Measurements from ENCODE around the gene RELN.

Gene RELN

GRCh38 chr7:103593691-103594090, 395.8 kb downstream of the RELN start:
- H3K4me3 ChIP-seq (ENCODE audit: low read depth, low read length): no peak overlapping the region

- H3K4me3 ChIP-seq (ENCODE audit: low read depth, low read length): no peak overlapping the region
Measured at GRCh38 chr7:103592844-103593243, 396.6 kb downstream of the RELN start.

- no peak overlapping the region for H3K4me3 ChIP-seq (ENCODE audit: low read depth, low read length)
Measured at GRCh38 chr7:103592187-103592586, 397.3 kb downstream of the RELN start.

- no peak overlapping the region for H3K4me3 ChIP-seq (ENCODE audit: low read depth, low read length)
Measured at GRCh38 chr7:103580031-103580430, 409.4 kb downstream of the RELN start.

- no peak overlapping the region for H3K4me3 ChIP-seq (ENCODE audit: low read depth, low read length)
Measured at GRCh38 chr7:103577059-103577458, 412.4 kb downstream of the RELN start.

- H3K4me3 ChIP-seq (ENCODE audit: low read depth, low read length): no peak overlapping the region
Measured at GRCh38 chr7:103576641-103577040, 412.8 kb downstream of the RELN start.

- no peak overlapping the region for H3K4me3 ChIP-seq (ENCODE audit: low read depth, low read length)
Measured at GRCh38 chr7:103574576-103574975, 414.9 kb downstream of the RELN start.

- H3K4me3 ChIP-seq (ENCODE audit: low read depth, low read length): no peak overlapping the region
Measured at GRCh38 chr7:103573479-103574058, 415.9 kb downstream of the RELN start.

GRCh38 chr7:103571586-103571985, 417.9 kb downstream of the RELN start:
- no peak overlapping the region for H3K4me3 ChIP-seq (ENCODE audit: low read depth, low read length)

GRCh38 chr7:103569621-103570305, 419.7 kb downstream of the RELN start:
- H3K4me3 ChIP-seq (ENCODE audit: low read depth, low read length): no peak overlapping the region

GRCh38 chr7:103564416-103564815, 425.0 kb downstream of the RELN start:
- no peak overlapping the region for H3K4me3 ChIP-seq (ENCODE audit: low read depth, low read length)

- no peak overlapping the region for H3K4me3 ChIP-seq (ENCODE audit: low read depth, low read length)
Measured at GRCh38 chr7:103560136-103560535, 429.3 kb downstream of the RELN start.

- H3K4me3 ChIP-seq (ENCODE audit: low read depth, low read length): no peak overlapping the region
Measured at GRCh38 chr7:103551016-103551415, 438.4 kb downstream of the RELN start.

- no peak overlapping the region for H3K4me3 ChIP-seq (ENCODE audit: low read depth, low read length)
Measured at GRCh38 chr7:103549786-103550185, 439.7 kb downstream of the RELN start.

- H3K4me3 ChIP-seq (ENCODE audit: low read depth, low read length): no peak overlapping the region
Measured at GRCh38 chr7:103547451-103548284, 441.8 kb downstream of the RELN start.

GRCh38 chr7:103542470-103542869, 447.0 kb downstream of the RELN start:
- H3K4me3 ChIP-seq (ENCODE audit: low read depth, low read length): no peak overlapping the region

GRCh38 chr7:103541947-103542346, 447.5 kb downstream of the RELN start:
- H3K4me3 ChIP-seq (ENCODE audit: low read depth, low read length): no peak overlapping the region

GRCh38 chr7:103541026-103541425, 448.4 kb downstream of the RELN start:
- H3K4me3 ChIP-seq (ENCODE audit: low read depth, low read length): no peak overlapping the region

GRCh38 chr7:103540338-103540737, 449.1 kb downstream of the RELN start:
- no peak overlapping the region for H3K4me3 ChIP-seq (ENCODE audit: low read depth, low read length)

- H3K4me3 ChIP-seq (ENCODE audit: low read depth, low read length): no peak overlapping the region
Measured at GRCh38 chr7:103539875-103540274, 449.6 kb downstream of the RELN start.

- no peak overlapping the region for H3K4me3 ChIP-seq (ENCODE audit: low read depth, low read length)
Measured at GRCh38 chr7:103538964-103539709, 450.3 kb downstream of the RELN start.
